Hippocampal formation (tissue), 2 donors: ENCODE results near the gene DISC1.

Experiments
- DNase-seq, 2 donors: peaks; one replicate each; lab custom pipeline; 2025; lab: John Stamatoyannopoulos, UW

DISC1 gene

DNA sequence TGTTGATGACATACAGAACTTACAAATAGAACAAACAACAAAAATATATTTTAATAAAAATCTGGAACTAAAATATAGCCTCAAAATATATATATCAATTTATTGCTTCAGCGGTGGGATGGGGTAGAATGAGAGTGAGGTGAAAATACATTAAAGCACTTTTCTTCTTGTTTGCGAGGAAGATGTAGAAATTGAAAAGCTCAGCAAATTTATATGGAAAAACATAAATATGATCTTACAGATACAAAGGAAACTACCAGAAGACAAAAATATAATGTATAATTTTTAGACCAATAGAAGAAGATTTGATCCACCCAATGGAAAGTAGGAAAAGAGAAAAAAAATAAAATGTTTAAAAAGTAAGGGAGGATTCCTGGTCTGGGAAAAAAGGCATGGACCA, 372.2 kb downstream of the DISC1 start:
- no peak for DNase-seq

DNA sequence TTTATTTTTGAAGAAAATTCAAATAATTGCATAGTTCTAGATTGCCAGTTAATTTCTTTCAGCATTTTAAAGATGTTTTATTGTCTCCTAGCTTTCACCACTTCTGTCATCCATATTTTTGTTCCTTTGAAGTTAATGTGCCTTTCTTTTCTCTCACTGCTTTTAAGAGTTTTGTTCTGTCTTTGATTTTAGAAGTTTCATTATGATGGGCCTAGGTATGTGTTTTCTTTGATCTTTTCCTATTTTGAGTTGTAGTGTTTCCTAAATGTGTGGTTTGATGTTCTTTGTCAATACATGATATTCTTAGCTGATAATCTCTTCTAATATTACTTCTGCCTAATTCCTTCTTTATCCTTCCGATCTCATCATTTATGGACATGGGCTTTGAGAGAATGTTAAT, 378.7 kb downstream of the DISC1 start:
- no peak for DNase-seq

- DNase-seq, result no peak
Observed at GRCh38 chr1:232009741-232010140, 383.2 kb downstream of the DISC1 start.

GRCh38 chr1:232011961-232012360, 385.4 kb downstream of the DISC1 start:
- DNase-seq, result no peak

DNA sequence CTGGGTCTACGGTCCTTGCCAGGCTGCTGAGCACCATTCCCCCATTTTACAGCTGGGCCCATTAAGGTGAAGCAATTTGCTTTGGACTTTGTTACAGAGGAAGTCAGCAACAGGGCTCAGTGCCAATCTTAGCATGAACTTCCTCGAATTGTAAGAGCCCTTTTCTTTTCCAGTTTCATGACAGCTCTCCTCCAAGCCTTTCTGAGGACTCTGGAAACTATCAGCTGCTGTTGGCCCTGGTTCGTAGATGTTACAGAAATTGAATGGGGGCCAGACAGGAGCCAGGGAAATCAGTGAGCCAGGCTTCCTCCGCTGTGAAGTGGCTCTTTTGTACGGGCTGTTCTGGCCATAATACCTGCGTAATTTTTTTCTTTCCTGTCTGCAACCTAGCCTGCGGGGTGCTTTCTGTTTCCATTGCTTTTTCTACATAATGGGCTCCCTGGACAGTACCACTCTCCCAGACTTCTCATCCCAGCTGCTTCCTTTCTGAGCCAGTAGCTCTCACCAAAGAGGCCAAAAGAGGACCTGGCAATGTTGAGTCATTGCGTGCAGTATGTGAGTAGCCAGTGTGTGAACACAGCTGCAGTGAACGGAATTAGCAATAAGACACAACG, 386.3 kb downstream of the DISC1 start:
- DNase-seq, result no peak

DNA sequence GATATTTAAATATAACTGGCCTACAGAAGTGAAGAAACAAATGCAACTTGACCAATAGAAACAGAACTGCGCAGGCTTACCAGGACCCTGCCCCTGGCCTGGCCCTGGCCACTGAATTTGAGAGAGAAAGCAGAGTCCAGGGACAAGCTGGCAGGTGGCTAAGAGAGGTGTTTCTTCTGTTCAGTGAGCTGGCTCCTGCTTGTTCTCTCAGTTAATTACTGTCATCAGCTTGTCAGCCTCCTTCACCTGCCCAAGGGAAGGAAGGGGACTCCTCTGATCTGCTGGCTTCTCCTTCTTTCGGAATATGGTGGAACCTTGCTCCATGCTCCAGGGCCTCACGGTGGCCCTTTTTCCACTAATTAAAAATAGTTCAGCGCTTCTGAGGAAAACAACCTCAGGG, 388.4 kb downstream of the DISC1 start:
- DNase-seq, result no peak

- DNase-seq, result no peak
Observed at GRCh38 chr1:232016616-232017015, 390.0 kb downstream of the DISC1 start.

GRCh38 chr1:232017057-232017456, 390.5 kb downstream of the DISC1 start:
- no peak for DNase-seq

DNA sequence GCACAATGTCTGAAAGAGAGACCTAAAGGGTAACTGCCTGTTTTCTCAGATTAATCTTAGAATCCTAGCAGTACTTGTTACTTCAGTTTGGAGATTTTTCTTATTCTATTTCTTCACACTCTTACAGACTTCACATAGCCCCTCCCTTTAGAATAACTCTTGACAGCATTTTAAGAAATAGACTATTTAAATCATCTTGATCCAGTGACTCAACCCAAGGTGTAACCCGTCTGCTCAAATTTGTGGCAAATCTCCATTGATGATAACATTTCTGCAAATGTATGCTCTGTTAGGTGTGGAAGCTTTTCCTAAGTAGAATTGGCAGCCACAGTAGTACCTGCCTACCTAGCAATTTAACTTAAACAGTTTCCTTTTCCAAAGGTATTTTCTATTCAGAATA, 391.2 kb downstream of the DISC1 start:
- no peak for DNase-seq

GRCh38 chr1:232018231-232019025, 391.8 kb downstream of the DISC1 start:
- no peak for DNase-seq

- no peak for DNase-seq
Observed at GRCh38 chr1:232019026-232019340, 392.4 kb downstream of the DISC1 start.

DNA sequence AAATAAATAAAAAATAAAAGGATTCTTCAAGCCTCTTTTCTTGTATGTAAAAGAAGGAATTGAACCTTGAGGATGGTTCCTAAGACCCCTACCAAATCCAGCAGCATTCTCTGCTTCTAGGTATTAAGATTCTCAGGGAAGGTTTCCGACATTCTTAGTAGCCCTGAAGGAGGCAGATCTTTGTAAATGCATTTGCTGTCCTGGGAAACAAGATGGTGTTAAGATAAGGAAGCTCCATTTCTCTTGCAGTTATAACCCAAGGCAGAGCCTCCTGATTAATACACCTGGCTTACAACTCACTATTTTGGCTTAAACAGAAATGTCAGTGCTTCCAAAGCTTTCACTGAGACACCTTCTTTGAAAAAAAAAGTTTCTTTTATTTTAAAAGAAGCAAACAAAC, 393.8 kb downstream of the DISC1 start:
- DNase-seq, result no peak

- peak in 1 of 2 donors; percentile 34 for DNase-seq
Observed at GRCh38 chr1:232029315-232029714, 402.7 kb downstream of the DISC1 start.

DNA sequence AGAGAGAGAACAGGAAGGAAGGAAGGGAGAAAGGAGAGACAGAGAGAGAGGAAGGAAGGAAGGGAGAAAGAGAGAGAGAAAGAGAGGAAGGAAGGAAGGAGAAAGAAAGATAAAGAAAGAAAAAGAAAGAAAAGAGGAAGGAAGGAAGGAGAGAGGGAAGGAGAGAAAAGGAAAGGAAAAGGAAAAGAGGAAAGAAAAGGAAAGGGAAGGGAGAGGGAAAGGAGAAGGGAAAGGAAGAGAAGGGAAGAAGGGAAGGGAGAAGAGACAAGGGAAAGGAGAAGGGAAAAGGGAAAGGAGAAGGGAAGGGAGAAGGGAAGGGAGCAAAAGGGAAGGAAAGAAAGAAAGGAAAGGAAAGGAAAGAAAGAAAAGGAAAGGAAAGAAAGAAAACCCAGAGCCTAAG, 404.6 kb downstream of the DISC1 start:
- DNase-seq, result no peak

DNA sequence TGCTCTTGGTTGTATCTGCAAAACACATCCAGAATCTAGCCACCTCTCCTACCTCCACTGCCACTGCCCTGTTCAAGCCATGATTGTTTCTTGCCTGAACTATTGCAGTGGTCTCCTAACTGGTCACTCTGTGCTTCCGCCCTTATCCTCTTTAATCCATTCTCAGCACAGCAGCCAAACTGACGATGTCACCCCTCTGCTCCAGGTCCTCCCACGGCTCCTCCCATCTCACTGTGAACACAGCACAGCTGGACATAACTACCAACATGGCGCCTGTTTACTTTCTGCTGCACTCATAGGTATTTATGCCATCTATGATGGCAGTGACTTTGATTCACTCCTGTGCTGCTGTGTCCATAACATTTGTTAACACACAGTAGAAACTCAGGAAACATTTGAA, 406.7 kb downstream of the DISC1 start:
- no peak for DNase-seq

DNA sequence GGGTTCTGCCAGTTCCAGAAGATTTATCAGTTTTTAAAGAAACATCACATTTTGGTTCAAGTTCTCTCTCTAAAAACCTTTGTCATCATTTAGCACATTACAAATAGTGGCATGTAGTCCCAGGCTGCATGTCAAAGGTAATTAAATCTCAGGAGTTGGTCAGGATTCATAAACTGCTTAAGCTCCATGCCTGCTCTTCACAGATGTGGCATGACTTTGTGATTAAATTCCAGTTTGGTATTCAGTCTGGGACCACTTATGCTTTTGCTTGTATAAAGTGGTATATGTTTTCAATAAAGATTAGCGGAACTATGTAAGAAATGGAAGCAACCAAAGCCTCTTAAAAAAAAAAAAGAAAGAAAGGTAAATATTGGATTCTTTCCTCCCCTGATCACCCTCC, 408.0 kb downstream of the DISC1 start:
- DNase-seq, result no peak

DNA sequence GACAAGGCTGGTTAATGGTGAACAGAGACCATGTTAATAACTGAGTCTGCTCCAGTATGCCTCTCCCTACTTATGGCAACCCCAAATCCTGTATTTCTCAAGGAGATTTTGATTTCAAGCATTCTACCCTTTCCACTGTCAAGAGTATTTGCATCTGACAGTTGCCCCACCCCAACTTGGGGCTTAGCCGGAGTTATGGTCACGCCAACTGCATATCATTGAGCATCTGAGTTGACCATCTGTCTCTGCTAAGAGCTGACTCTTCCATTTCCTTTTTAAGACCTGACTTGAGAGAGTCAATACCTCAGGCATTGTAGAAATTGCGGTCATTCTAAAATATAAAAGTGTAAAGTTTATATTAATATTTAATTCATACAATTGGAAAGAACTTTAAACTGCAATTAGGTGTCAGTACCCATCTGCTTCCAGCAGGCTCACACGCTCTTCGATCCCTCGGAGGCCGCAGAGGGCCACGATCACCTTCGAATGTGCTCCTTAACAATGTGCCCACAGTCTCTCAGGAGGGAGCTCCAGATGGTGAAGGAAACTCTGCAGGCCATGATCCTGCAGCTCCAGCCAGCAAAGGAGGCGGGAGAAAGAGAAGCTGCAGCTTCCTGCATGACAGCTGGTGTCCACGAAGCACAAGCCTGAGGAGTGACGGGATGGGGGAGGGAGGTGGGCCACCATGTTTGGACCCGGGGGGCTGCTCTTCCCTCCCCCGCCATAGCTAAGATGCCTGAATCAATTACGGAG, 409.8 kb downstream of the DISC1 start:
- DNase-seq, result no peak

- no peak for DNase-seq
Observed at GRCh38 chr1:232037774-232038388, 411.3 kb downstream of the DISC1 start.

GRCh38 chr1:232038706-232039677, 412.4 kb downstream of the DISC1 start:
- DNase-seq, result no peak

- DNase-seq, result no peak
Observed at GRCh38 chr1:232040260-232040659, 413.7 kb downstream of the DISC1 start.

DNA sequence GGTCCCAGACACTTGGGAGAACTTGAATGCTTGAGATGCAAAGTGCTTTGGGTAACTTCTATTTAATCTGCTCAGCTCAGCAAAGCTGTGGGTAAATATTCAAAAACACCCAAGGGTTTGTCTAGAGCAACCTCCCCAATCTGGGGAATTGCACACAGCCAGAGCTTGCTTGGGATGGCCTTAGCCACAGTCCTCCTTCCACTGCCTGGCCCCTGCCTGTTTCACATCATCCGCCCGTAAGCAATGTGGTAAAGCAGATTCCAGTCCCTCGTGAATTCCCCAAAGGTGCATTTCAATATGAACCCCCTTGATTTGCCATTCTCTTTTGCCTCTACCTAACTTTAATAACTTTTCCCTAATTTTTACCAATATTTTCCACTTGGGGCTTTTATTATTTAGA, 418.1 kb downstream of the DISC1 start:
- no peak for DNase-seq
